Progenitor cell of endocrine pancreas (in vitro differentiated cells): Measurements from ENCODE around the gene PDLIM3. TPM values are rescaled to one million over a fixed set of nuclear protein-coding genes. Genes with fewer than 3 reads are reported as not detected.

Source experiments
- DNase-seq: peaks from one replicate; pipeline ENCODE4 v3.0.0; 2021; ENCODE audit warnings: low spot score; ENCODE audit not compliant: unreplicated experiment
- H3K27ac Mint-ChIP-seq: 2 replicates; pipeline ENCODE4 v1.8.0; 2021; ENCODE audit warnings: mild to moderate bottlenecking, moderate library complexity, mixed read lengths
- H3K27me3 Mint-ChIP-seq: 2 replicates; pipeline ENCODE4 v1.8.0; 2021; ENCODE audit warnings: mixed read lengths
- H3K36me3 Mint-ChIP-seq: 2 replicates; pipeline ENCODE4 v1.8.0; 2022; ENCODE audit warnings: mixed read lengths; ENCODE audit not compliant: insufficient read depth
- H3K4me1 Mint-ChIP-seq: 2 replicates; pipeline ENCODE4 v1.8.0; 2021; ENCODE audit warnings: low read depth, mixed read lengths
- H3K4me3 Mint-ChIP-seq: 2 replicates; pipeline ENCODE4 v1.8.0; 2021; ENCODE audit warnings: low read depth, mild to moderate bottlenecking, moderate library complexity, mixed read lengths
- H3K9me3 Mint-ChIP-seq: 2 replicates; pipeline ENCODE4 v1.8.0; 2021; ENCODE audit warnings: low read depth, mixed read lengths
- total RNA-seq: library from RNA; stranded (reverse); gene quantifications from 2 replicates; pipeline ENCODE4 v1.2.1, GENCODE V29; 2021
- TF ChIP-seq, protein P1 (sequence below): fragments of 200-600 bp; sonication (generic); IDR thresholded peaks from one replicate; pipeline ENCODE4 v1.5.0; 2021; ENCODE audit warnings: antibody characterized with exemption, mild to moderate bottlenecking; ENCODE audit not compliant: unreplicated experiment

Gene PDLIM3
- total RNA-seq, 1 donor from 2014 or later, result 3.2 TPM

GRCh38 chr4:185567381-185568376, 32.4 kb upstream of the PDLIM3 start:
- Mint-ChIP-seq H3K27me3 (no peaks in the 10 kb centered on the region), H3K4me1 (peaks cover 19% of the 10 kb centered on the region), H3K9me3 (peaks cover 7% of the 10 kb centered on the region), H3K27ac (peak overlapping the region; percentile 77), H3K4me3 (no peak overlapping the region), H3K36me3 (no peaks in the 10 kb centered on the region)
- DNase-seq, result no peak
- TF ChIP-seq, protein P1, sequence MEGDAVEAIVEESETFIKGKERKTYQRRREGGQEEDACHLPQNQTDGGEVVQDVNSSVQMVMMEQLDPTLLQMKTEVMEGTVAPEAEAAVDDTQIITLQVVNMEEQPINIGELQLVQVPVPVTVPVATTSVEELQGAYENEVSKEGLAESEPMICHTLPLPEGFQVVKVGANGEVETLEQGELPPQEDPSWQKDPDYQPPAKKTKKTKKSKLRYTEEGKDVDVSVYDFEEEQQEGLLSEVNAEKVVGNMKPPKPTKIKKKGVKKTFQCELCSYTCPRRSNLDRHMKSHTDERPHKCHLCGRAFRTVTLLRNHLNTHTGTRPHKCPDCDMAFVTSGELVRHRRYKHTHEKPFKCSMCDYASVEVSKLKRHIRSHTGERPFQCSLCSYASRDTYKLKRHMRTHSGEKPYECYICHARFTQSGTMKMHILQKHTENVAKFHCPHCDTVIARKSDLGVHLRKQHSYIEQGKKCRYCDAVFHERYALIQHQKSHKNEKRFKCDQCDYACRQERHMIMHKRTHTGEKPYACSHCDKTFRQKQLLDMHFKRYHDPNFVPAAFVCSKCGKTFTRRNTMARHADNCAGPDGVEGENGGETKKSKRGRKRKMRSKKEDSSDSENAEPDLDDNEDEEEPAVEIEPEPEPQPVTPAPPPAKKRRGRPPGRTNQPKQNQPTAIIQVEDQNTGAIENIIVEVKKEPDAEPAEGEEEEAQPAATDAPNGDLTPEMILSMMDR, result no peak

GRCh38 chr4:185566972-185567371, 31.7 kb upstream of the PDLIM3 start:
- H3K36me3 Mint-ChIP-seq, result no peaks in the 10 kb centered on the region
- H3K4me1 Mint-ChIP-seq, result peaks cover 19% of the 10 kb centered on the region
- TF ChIP-seq, protein P1, result no peak
- H3K27me3 Mint-ChIP-seq, result no peaks in the 10 kb centered on the region
- no peak for DNase-seq
- peaks cover 7% of the 10 kb centered on the region for H3K9me3 Mint-ChIP-seq
- no peak overlapping the region for H3K4me3 Mint-ChIP-seq
- peak overlapping the region; percentile 36 for H3K27ac Mint-ChIP-seq

DNA sequence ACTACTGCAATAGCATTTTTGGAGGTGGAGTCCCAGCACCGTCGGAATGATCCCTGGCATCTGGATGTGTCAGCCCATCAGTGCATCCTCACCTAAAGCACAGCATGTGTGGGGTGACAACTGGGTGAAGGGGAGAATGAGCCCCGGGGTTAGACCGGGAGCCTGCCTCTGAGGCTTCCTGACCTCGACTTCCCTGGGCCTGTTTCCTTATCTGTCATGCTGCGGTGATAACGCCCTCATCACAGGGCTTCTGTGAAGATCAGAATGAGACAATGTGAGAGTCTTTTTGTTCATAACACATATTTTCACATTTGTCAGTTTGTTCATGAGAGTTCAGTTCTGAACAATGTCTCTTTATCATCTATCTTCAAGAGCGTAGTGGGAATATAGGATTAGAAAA, 31.1 kb upstream of the PDLIM3 start:
- Mint-ChIP-seq H3K27me3 (no peaks in the 10 kb centered on the region), H3K36me3 (no peaks in the 10 kb centered on the region), H3K27ac (no peak overlapping the region), H3K4me3 (no peak overlapping the region), H3K9me3 (peaks cover 5% of the 10 kb centered on the region), H3K4me1 (peaks cover 19% of the 10 kb centered on the region)
- DNase-seq, result no peak
- TF ChIP-seq, protein P1, result no peak

DNA sequence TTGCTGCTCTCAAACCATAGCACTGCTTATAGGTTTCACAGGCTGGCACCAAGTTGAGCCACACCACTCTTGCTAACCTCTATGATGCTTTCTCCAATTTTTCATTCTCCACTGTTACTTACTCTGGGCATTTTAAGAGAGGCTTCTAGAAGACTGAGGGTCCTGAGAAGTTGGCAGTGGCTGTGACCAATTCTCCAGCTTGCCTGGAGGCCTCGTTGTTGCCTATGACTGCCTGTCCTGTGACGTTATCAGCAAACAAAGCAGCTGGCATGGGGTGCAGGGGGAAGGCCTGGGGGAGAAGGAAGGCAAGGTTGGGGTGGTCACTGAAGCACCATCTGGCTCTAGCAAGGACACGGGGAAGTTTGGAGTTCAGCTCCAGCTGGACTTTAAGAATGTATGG, 30.4 kb upstream of the PDLIM3 start:
- Mint-ChIP-seq H3K4me1 (peaks cover 17% of the 10 kb centered on the region), H3K27me3 (no peaks in the 10 kb centered on the region), H3K9me3 (peaks cover 5% of the 10 kb centered on the region), H3K27ac (no peak overlapping the region), H3K4me3 (no peak overlapping the region), H3K36me3 (no peaks in the 10 kb centered on the region)
- no peak for DNase-seq
- TF ChIP-seq, protein P1, result no peak

GRCh38 chr4:185564349-185564748, 29.0 kb upstream of the PDLIM3 start:
- Mint-ChIP-seq H3K9me3 (peaks cover 5% of the 10 kb centered on the region), H3K4me3 (no peak overlapping the region), H3K27ac (no peak overlapping the region), H3K4me1 (peaks cover 24% of the 10 kb centered on the region), H3K36me3 (no peaks in the 10 kb centered on the region), H3K27me3 (no peaks in the 10 kb centered on the region)
- TF ChIP-seq, protein P1, result no peak
- no peak for DNase-seq
